Measurements from ENCODE around the gene GPC5.
"Not testable (repeated sequence)": the region's sequence is repeated elsewhere in the genome, so short reads cannot be mapped to it uniquely, and the experiment has no call there.

The GPC5 gene

GRCh38 chr13:91657283-91657682 is 258.9 kb downstream of the GPC5 start:
- DNase-seq (ENCODE audit: low read depth) = no peak

DNA sequence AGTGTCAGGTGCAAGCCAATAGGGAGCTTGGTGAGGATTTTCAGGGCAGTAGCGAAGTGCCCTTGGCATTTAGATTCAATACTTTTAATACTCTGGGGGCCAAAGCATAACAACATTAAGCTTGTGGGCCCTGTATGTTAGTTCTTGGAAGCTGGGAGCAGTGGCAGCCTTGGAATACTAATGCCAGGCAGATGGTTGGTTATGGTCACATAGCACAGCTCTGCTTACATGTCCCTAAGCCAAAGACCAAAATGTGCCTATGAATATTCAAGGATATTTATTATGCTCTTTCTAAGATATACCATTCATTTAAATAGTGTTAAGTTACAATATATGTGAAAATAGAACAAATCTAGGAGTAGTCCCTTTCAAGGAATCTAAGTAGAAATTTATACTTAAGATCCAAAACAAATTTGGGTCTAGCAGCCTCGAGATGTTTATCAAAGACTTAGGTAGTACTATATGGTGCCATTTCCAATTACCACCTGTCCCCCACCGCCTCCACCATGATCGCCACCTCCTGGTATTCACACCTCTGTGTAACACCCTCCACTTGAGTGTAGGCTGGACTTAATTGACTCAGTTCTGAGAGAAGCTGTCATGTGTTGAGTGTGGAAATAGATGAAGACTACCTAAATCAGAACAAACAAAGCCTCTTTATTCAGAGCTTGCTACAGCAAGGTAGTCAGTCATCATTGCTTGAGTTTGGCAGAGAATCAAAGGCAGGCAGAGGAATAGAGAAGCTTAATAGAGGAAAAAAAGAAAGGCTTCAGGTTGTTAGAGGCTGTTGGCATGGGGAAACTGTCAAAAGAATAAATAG is 261.0 kb downstream of the GPC5 start:
- DNase-seq (ENCODE audit: low read depth) = no peak

DNA sequence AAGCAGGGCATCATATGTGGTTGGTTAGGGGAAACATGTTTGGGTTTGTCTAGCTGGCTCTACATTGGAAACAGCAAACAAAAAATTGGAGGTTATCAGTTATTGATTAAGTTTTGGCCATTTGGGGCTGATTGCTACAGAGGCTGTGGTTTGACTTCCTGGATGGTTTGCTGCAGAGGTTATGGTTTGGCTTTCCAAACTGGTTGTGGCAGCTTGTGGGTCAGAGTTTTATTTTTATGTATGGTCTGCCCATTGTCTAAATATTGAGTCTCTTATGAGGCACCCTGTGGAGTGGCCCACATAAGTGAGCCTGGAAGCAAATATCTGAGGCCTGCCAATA is 261.6 kb downstream of the GPC5 start:
- no peak for DNase-seq (ENCODE audit: low read depth)

DNA sequence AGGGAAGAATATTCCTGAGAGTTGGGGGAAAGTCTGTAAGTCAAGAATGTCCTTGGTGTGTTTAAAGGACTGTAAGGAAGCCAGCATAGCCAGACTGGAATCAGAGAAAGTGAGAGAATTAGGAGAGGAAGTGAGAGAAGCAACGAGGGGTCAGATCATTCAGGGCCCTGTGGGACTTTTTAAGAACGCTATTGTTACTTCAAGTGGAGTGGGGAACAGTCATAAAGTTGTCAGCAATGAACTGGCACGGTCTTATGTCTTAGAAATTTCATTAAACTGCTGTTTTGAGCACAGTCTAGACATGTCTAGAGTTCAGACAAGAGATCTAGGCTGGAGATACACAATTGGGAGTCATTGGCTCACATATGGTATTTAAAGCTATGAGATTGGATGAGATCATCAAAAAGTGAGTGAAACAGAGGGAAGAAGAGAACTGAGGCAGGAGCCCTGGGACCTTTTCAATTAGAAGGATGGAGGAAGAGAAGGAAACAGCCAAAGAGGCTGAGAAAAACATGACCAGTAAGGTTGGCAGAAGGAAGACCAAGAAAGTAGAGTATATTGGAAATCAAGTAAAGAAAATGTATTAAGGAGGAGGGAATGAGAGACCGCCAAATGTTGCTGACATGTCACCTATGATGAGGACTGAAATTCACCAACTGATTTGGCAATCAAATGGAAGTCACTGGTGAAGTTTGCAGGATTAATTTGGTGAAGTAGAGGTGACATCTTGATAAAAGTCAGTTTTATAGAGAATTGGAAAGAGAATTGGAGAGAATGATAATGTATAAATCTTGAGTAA is 263.5 kb downstream of the GPC5 start:
- DNase-seq (ENCODE audit: low read depth) = no peak

DNA sequence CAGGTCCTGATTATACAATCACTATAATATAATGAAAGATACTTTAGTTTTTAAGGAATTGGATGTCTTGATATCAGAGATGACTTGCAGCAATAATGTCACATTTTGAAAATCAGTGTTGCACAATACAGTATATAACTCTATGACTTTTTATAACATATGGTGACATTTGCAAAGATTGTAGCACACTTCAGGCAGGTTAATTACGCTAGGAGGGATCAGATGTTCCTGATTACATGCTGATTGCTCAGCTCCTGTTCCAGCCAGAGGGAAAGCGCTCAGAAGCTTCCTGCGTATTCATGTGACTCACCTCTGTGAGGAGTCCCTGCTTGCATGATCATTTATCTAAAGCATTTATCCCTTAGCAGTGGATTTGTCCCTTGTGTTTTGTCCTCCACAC is 265.6 kb downstream of the GPC5 start:
- DNase-seq (ENCODE audit: low read depth) = peak; percentile 35

GRCh38 chr13:91667486-91667885 is 269.1 kb downstream of the GPC5 start:
- DNase-seq (ENCODE audit: low read depth) = no peak

- DNase-seq (ENCODE audit: low read depth) = no peak
These were observed 270.6 kb downstream of the GPC5 start for GRCh38 chr13:91668866-91669495.

- not testable (repeated sequence) for DNase-seq (ENCODE audit: low read depth)
These were observed 275.9 kb downstream of the GPC5 start for GRCh38 chr13:91674347-91674746.

- no peak for DNase-seq (ENCODE audit: low read depth)
These were observed 286.3 kb downstream of the GPC5 start for GRCh38 chr13:91684746-91685145.

- no peak for DNase-seq (ENCODE audit: low read depth)
These were observed 292.5 kb downstream of the GPC5 start for GRCh38 chr13:91690944-91691343.

GRCh38 chr13:91693466-91693865 is 295.0 kb downstream of the GPC5 start:
- DNase-seq (ENCODE audit: low read depth) = no peak

DNA sequence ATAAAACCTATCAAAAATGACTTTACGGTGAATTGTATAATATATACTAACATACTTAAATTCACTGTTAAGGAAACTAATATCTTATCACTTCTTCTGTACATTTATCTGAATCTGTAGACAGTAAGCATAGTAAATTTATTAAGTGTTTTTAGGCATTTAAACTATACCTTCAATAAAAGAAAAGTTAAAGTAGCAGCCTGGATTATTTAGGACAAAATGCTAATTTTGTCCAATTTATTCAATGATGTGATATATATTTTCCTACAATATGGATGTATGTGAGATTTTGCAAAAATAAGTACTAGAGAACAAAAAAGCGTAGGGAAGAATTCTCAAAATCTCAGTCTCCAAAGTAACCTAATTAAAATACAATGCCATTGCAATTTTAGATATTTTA is 299.9 kb downstream of the GPC5 start:
- DNase-seq (ENCODE audit: low read depth) = no peak

DNA sequence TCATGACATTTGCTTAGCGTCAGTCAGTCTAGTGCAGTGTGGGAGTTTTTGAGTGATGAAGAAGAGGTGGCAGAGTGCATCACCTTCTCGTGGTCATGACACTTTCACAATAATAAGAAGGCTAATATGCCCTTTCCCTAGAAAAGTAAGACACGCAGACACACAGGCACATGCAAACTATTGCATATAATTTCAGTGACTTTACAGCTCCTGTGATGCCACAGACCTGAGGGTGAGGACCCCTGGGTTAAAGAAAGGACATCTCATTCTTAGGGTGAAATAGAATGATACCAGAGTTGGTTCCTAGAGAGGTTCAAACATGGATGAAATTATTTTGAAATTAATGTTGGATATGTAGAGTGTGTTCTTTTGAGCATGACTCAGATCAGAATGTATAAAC is 300.3 kb downstream of the GPC5 start:
- no peak for DNase-seq (ENCODE audit: low read depth)

- no peak for DNase-seq (ENCODE audit: low read depth)
These were observed 301.4 kb downstream of the GPC5 start for GRCh38 chr13:91699863-91700262.

- DNase-seq (ENCODE audit: low read depth) = no peak
These were observed 303.6 kb downstream of the GPC5 start for GRCh38 chr13:91701975-91702374.

GRCh38 chr13:91702411-91702810 is 304.0 kb downstream of the GPC5 start:
- DNase-seq (ENCODE audit: low read depth) = no peak

- no peak for DNase-seq (ENCODE audit: low read depth)
These were observed 306.0 kb downstream of the GPC5 start for GRCh38 chr13:91704398-91704797.

GRCh38 chr13:91708558-91708957 is 310.1 kb downstream of the GPC5 start:
- DNase-seq (ENCODE audit: low read depth) = no peak

DNA sequence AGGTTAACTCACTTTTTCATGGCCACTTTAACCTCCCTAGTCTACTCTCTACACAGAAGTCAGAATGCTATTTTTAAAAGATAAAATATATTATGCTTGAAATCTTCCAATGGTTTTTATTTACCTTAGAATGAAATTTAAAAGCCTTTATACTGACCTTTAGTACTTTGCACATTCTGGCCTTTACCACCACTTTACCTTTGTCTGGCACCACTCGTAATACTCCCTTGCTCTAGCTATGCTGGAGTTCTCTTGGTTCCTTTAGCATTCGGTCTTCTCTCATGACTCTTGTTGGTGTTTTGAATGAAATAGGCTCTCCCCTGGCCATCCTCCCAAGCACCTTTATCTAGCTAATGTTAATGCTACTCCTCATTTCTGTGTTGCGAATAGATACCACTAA is 310.8 kb downstream of the GPC5 start:
- DNase-seq (ENCODE audit: low read depth) = no peak

DNA sequence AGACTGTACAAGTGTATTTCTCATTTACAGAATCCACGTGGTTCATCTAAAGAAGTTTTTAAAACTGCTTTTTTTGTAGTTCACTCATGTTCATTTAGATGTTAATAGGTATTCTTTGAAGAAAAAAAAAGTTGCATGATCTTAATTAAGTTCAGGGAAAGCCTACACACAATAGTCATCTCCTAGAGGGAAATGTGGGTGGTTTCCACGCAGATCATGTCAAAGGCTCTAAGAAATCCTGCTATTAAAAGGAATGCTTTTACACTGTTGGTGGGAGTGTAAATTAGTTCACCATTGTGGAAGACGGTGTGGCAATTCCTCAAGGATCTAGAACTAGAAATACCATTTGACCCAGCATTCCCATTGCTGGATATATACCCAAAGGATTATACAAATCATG is 312.3 kb downstream of the GPC5 start:
- DNase-seq (ENCODE audit: low read depth) = no peak

- DNase-seq (ENCODE audit: low read depth) = no peak
These were observed 316.4 kb downstream of the GPC5 start for GRCh38 chr13:91714855-91715254.

- DNase-seq (ENCODE audit: low read depth) = no peak
These were observed 318.1 kb downstream of the GPC5 start for GRCh38 chr13:91716436-91717065.

DNA sequence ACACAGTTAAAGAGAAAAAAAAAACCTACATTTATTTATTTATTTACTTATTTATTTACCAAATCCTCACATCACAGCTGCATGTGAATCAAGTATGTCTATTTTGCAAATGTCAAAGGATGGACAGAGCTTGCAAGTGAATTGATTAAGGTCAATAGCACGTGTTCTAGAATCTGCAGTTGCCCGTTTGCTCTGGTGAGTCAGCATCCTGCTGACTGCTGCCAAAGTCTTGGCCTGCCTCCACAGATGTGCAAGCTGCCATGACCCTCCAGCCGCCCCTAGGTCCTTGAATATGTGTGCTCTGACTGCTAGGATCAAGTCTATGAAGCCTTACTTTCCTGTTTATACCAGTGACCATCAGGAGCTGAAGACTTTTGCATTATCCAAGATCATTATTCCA is 320.6 kb downstream of the GPC5 start:
- peak; percentile 33 for DNase-seq (ENCODE audit: low read depth)

Data from HS-5 (cell line).